Keratinocyte (primary cell): ENCODE results near the gene CDC16. TPM values are rescaled to one million over a fixed set of nuclear protein-coding genes. Genes with fewer than 3 reads are reported as not detected.

Source experiments
- DNase-seq: peaks from one replicate; pipeline ENCODE4 v3.0.0-alpha.2; 2011; ENCODE audit warnings: low read depth, missing footprints, low spot score
- FAIRE-seq: peaks from 2 replicates; lab custom pipeline; 2011; peaks lifted over from hg19 to GRCh38; lab: Jason Lieb, UNC
- H2AFZ ChIP-seq: 2 replicates; pipeline ENCODE4 v1.6.0; 2012; ENCODE audit warnings: low read length, control low read depth, inconsistent platforms; ENCODE audit not compliant: control insufficient read depth
- H3K27ac ChIP-seq: 2 replicates; pipeline ENCODE4 v1.5.1; 2011; ENCODE audit warnings: low read length; ENCODE audit not compliant: control insufficient read depth, insufficient read depth
- H3K27me3 ChIP-seq: 3 replicates; pipeline ENCODE4 v1.6.0; 2011; ENCODE audit warnings: low read length; ENCODE audit not compliant: control insufficient read depth, insufficient read depth; ENCODE audit errors: extremely low read depth
- H3K36me3 ChIP-seq, 2 experiments: 2 replicates in 1 of 2; 3 replicates in 1 of 2; pipeline ENCODE4 v1.5.1; 2011; ENCODE audit warnings: low read length in 2 of 2, mild to moderate bottlenecking in 1 of 2; ENCODE audit not compliant: control insufficient read depth in 2 of 2, insufficient read depth in 2 of 2; ENCODE audit errors: extremely low read depth in 1 of 2
- H3K4me1 ChIP-seq: 3 replicates; pipeline ENCODE4 v1.5.1; 2011; ENCODE audit warnings: low read length; ENCODE audit not compliant: control insufficient read depth, insufficient read depth; ENCODE audit errors: extremely low read depth
- H3K4me2 ChIP-seq: 3 replicates; pipeline ENCODE4 v1.6.0; 2011; ENCODE audit warnings: low read depth, low read length; ENCODE audit not compliant: control insufficient read depth, insufficient read depth; ENCODE audit errors: extremely low read depth
- H3K4me3 ChIP-seq, 3 experiments: fragments of 200-600 bp in 1 of 3; sonication (generic) in 1 of 3; 2 replicates in 2 of 3; 3 replicates in 1 of 3; pipeline ENCODE4 v1.5.1; 2011 to 2016; ENCODE audit warnings: low read length in 3 of 3, mild to moderate bottlenecking in 3 of 3, control low read depth in 2 of 3, inconsistent platforms in 1 of 3, low read depth in 1 of 3, mixed read lengths in 1 of 3, mixed run types in 1 of 3, moderate library complexity in 1 of 3; ENCODE audit not compliant: control insufficient read depth in 2 of 3, insufficient read depth in 2 of 3; ENCODE audit errors: extremely low read depth in 1 of 3
- H3K79me2 ChIP-seq: 2 replicates; pipeline ENCODE4 v1.6.0; 2012; ENCODE audit warnings: low read length; ENCODE audit not compliant: control insufficient read depth, insufficient read depth
- H3K9ac ChIP-seq: 3 replicates; pipeline ENCODE4 v1.6.0; 2011; ENCODE audit warnings: low read length; ENCODE audit not compliant: control insufficient read depth, insufficient read depth; ENCODE audit errors: extremely low read depth
- H3K9me1 ChIP-seq: 3 replicates; pipeline ENCODE4 v1.6.0; 2011; ENCODE audit warnings: low read length; ENCODE audit not compliant: control insufficient read depth, insufficient read depth; ENCODE audit errors: extremely low read depth
- H3K9me3 ChIP-seq: 2 replicates; pipeline ENCODE4 v1.5.1; 2012; ENCODE audit warnings: low read depth, low read length; ENCODE audit not compliant: control insufficient read depth
- H4K20me1 ChIP-seq: 3 replicates; pipeline ENCODE4 v1.6.0; 2011; ENCODE audit warnings: low read length; ENCODE audit not compliant: control insufficient read depth, insufficient read depth; ENCODE audit errors: extremely low read depth
- CTCF ChIP-seq, 3 experiments: IDR thresholded peaks in 1 of 3; conservative IDR thresholded peaks in 1 of 3; optimal IDR thresholded peaks in 1 of 3; 2 replicates in 2 of 3; 3 replicates in 1 of 3; pipeline versions ENCODE3 to v1.5.1; 2011; ENCODE audit warnings: low read length in 3 of 3, mild to moderate bottlenecking in 3 of 3, moderate library complexity in 2 of 3, control low read depth in 1 of 3, inconsistent platforms in 1 of 3; ENCODE audit not compliant: insufficient read depth in 2 of 3; ENCODE audit errors: extremely low read depth in 1 of 3
- EZH2 ChIP-seq: IDR thresholded peaks from one replicate; pipeline ENCODE4 v1.6.1; 2012; ENCODE audit warnings: inconsistent platforms, mild to moderate bottlenecking, low read length, moderate library complexity
- dilution Hi-C: fragments of 300-500 bp; cut with MboI; formaldehyde crosslinking; loops from one replicate; pipeline ENCODE4 v1.7.0; 2020; ENCODE audit warnings: low sequenced_read_pairs; ENCODE audit not compliant: extremely low pct_ligation_motif_present
- polyA plus RNA-seq, 5 experiments: library from polyadenylated mRNA; depleted of rRNA in 3 of 5; stranded (reverse) in 3 of 5; stranded (forward) in 1 of 5; unstranded in 1 of 5; fragments of >200 nt; gene quantifications; 1 replicate in 1 of 5; 2 replicates in 3 of 5; 3 replicates in 1 of 5; pipeline versions ENCODE4 v1.2.1 to v1.2.3, GENCODE V29; 2011 to 2012; ENCODE audit warnings: missing spikeins in 2 of 5, low read depth in 1 of 5, low replicate concordance in 1 of 5

Gene CDC16
- polyA plus RNA-seq, 1 donor (not counting 4 experiments of a cell fraction or from before 2014, with no cell fraction given), result 91.8 TPM

GRCh38 chr13:114200399-114200911 is 34.2 kb upstream of the CDC16 start:
- no peak overlapping the region for H3K4me2 ChIP-seq
- H3K36me3 ChIP-seq, result no peaks in the 10 kb centered on the region
- H3K79me2 ChIP-seq, result no peaks in the 10 kb centered on the region
- no peak overlapping the region for H2AFZ ChIP-seq
- no peak for DNase-seq
- H3K4me1 ChIP-seq, result peaks cover 7% of the 10 kb centered on the region
- FAIRE-seq, result no peak
- dilution Hi-C loops, result no loop called here
- peaks cover 12% of the 10 kb centered on the region for H3K27me3 ChIP-seq
- no peaks in the 10 kb centered on the region for H3K9me1 ChIP-seq
- H3K9me3 ChIP-seq, result peaks cover 2% of the 10 kb centered on the region
- no peak overlapping the region for H3K27ac ChIP-seq
- TF ChIP-seq EZH2 (peak; percentile 57), CTCF (optimal IDR thresholded peaks at IDR 0.05 in 1 of 3, IDR thresholded peaks at IDR 0.05 in 1 of 3, conservative IDR thresholded peaks at IDR 0.05 in 1 of 3; ENCODE audit: extremely low read depth in 1 of 3, insufficient read depth in 2 of 3, low read length in 3 of 3) (no peak)
- no peak overlapping the region for H3K9ac ChIP-seq
- H3K4me3 ChIP-seq, result no peak overlapping the region
- no peaks in the 10 kb centered on the region for H4K20me1 ChIP-seq

GRCh38 chr13:114202581-114202980 is 32.1 kb upstream of the CDC16 start:
- Histone ChIP-seq H3K9me1 (no peaks in the 10 kb centered on the region), H4K20me1 (no peaks in the 10 kb centered on the region), H3K4me2 (no peak overlapping the region), H3K9me3 (peaks cover 2% of the 10 kb centered on the region), H3K9ac (no peak overlapping the region), H3K27ac (no peak overlapping the region), H3K27me3 (peaks cover 9% of the 10 kb centered on the region), H3K4me1 (peaks cover 7% of the 10 kb centered on the region), H3K79me2 (no peaks in the 10 kb centered on the region), H2AFZ (no peak overlapping the region), H3K4me3 (no peak overlapping the region), H3K36me3 (no peaks in the 10 kb centered on the region)
- DNase-seq, result no peak
- no peak for TF ChIP-seq EZH2
- no peak for TF ChIP-seq CTCF (optimal IDR thresholded peaks at IDR 0.05 in 1 of 3, IDR thresholded peaks at IDR 0.05 in 1 of 3, conservative IDR thresholded peaks at IDR 0.05 in 1 of 3; ENCODE audit: extremely low read depth in 1 of 3, insufficient read depth in 2 of 3, low read length in 3 of 3)
- dilution Hi-C loops, result no loop called here
- no peak for FAIRE-seq
